Ascending aorta (tissue), 2 donors: ENCODE measurements around the gene ARHGAP24. TPM values are rescaled to one million over a fixed set of nuclear protein-coding genes. Genes with fewer than 3 reads are reported as not detected.

Source experiments
- DNase-seq, 2 donors: peaks; one replicate each; pipeline ENCODE4 v3.0.0-alpha.2; 2019; ENCODE audit warnings: low spot score in 2 of 2
- H3K27ac ChIP-seq, 2 donors: fragments of 200-600 bp; sonication (generic); one replicate each; pipeline ENCODE4 v1.5.1; 2016 to 2017; ENCODE audit warnings: mild to moderate bottlenecking in 1 of 2
- H3K27me3 ChIP-seq: fragments of 200-600 bp; sonication (generic); one replicate; pipeline ENCODE4 v1.5.1; 2017
- H3K36me3 ChIP-seq, 2 donors: fragments of 200-600 bp; sonication (generic); one replicate each; pipeline ENCODE4 v1.5.1; 2016
- H3K4me1 ChIP-seq, 2 donors: fragments of 200-600 bp; sonication (generic); one replicate each; pipeline ENCODE4 v1.5.1; 2016 to 2017; ENCODE audit warnings: mild to moderate bottlenecking in 1 of 2
- H3K4me3 ChIP-seq, 2 donors: fragments of 200-600 bp; sonication (generic); one replicate each; pipeline ENCODE4 v1.5.1; 2016 to 2017; ENCODE audit warnings: mild to moderate bottlenecking in 1 of 2
- H3K9me3 ChIP-seq, 2 donors: fragments of 200-600 bp; sonication (generic); one replicate each; pipeline ENCODE4 v1.5.1; 2016
- CTCF ChIP-seq, 3 experiments: fragments of 200-600 bp in 2 of 3; fragments of 450-650 bp in 1 of 3; sonication (generic) in 2 of 3; IDR thresholded peaks; one replicate each; pipeline ENCODE4 v1.5.1; 2016 to 2019; ENCODE audit warnings: antibody characterized with exemption in 3 of 3, mild to moderate bottlenecking in 1 of 3, moderate library complexity in 1 of 3
- intact Hi-C: fragments of 100-400 bp; cut with DNase I; formaldehyde crosslinking; loops from one replicate; pipeline ENCODE4 v1.15.1; 2023
- total RNA-seq: library from RNA; depleted of rRNA; stranded (reverse); fragments of >200 nt; gene quantifications from one replicate; pipeline ENCODE4 v1.1.0, GENCODE V29; 2016

The ARHGAP24 gene
- total RNA-seq, 1 donor from 2014 or later, result 13.9 TPM

- H3K27ac ChIP-seq, result peak overlapping the region; percentile 52 to 64
- TF ChIP-seq CTCF (IDR thresholded peaks at IDR 0.05), result no peak
- no peak overlapping the region for H3K4me3 ChIP-seq
- no peaks in the 10 kb centered on the region for H3K36me3 ChIP-seq
- intact Hi-C loops, result loop anchor here (5.0 kb wide), 2 partner anchors 49 to 239 kb away; no protein-coding TSS in a partner anchor
- no peak for DNase-seq
- no peaks in the 10 kb centered on the region for H3K27me3 ChIP-seq
- no peaks in the 10 kb centered on the region for H3K9me3 ChIP-seq
- H3K4me1 ChIP-seq, result peaks cover 0 to 36% of the 10 kb centered on the region in 2 donors
Measured at GRCh38 chr4:85793233-85793585, 318.3 kb downstream of the ARHGAP24 start.

DNA sequence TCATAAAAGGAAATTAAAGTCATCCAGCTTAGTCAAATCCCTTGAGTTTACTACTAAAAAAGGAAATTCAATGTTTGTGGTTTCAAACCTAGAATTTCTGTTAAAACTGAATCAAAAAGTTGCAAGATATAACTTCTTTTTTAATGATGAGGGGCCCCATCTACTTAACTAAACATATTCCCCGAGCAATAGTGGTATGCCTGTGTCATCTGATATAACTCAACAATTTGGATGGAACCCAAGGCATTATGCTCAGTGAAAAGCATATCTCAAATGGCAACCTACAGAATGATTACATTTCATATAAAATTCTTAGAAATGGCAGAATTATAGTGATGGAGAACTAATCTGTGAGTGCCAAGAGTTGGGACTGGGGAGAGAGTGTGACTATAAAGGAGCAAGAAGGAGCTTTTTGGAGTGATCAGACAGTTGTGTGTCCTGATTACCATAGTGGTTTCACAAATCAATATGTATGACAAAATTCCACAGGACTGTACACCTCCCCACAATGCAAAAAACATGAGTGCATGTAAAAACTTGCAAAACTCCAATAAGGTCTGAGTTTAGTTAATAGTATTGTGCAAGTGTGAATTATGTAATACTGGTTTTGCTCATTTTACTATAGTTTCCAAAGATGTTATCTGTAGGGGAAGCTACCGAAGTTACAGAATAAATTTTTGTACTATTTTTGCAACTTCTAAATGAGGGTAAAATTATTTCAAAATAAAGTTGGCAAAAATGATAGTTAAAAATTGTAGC, 323.2 kb downstream of the ARHGAP24 start:
- no peak for DNase-seq
- no peaks in the 10 kb centered on the region for H3K27me3 ChIP-seq
- intact Hi-C loops, result loop anchor here (5.0 kb wide), 2 partner anchors 36 to 69 kb away; no protein-coding TSS in a partner anchor
- no peak overlapping the region for H3K4me3 ChIP-seq
- peaks cover 0 to 4% of the 10 kb centered on the region in 2 donors for H3K9me3 ChIP-seq
- peaks cover 0 to 14% of the 10 kb centered on the region in 2 donors for H3K4me1 ChIP-seq
- no peaks in the 10 kb centered on the region for H3K36me3 ChIP-seq
- peak overlapping the region in 1 of 2 donors; percentile 66 for H3K27ac ChIP-seq
- TF ChIP-seq CTCF (IDR thresholded peaks at IDR 0.05), result no peak

DNA sequence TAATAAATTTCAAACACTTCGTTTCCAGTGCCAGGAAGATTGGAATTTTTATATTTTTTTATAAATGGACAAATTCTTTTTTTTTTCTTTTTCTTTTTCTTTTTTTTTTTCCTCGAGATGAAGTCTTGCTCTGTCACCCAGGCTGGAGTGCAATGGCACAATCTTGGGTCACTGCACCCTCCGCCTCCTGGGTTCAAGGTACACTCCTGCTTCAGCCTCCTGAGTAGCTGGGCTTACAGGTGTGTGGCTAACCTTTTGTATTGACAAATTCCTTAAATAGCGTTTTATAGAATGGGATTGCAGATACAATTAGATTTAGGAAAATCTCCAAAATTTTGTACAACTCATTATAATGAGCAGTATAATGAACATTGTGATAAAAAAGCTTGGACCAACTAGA, 328.9 kb downstream of the ARHGAP24 start:
- intact Hi-C loops, result no loop called here
- no peak for DNase-seq
- peaks cover 0 to 4% of the 10 kb centered on the region in 2 donors for H3K9me3 ChIP-seq
- TF ChIP-seq CTCF (IDR thresholded peaks at IDR 0.05), result no peak
- H3K36me3 ChIP-seq, result no peaks in the 10 kb centered on the region
- H3K4me1 ChIP-seq, result peaks cover 4 to 16% of the 10 kb centered on the region in 2 donors
- H3K27ac ChIP-seq, result peak overlapping the region in 1 of 2 donors; percentile 14
- no peaks in the 10 kb centered on the region for H3K27me3 ChIP-seq
- H3K4me3 ChIP-seq, result no peak overlapping the region

DNA sequence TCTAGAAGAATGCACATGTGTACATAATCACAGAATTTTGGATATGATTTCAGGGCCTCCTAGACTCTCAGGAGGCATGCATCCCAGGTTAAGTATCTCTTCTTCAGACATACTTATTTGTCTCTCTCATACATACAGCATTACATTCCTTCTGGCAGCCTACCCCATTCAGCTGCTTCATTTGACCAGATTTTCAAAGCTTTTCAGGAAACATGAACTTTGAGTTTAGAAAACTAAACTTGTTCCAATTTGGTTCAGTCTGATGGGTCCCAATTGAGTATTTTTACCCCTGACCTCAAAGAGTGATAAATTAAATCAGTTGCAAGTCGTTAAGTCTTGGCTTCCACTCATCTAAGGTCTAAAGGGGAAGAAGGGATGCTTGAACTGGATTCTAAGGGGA, 330.9 kb downstream of the ARHGAP24 start:
- intact Hi-C loops, result no loop called here
- H3K4me3 ChIP-seq, result no peak overlapping the region
- peak overlapping the region; percentile 42 to 49 for H3K27ac ChIP-seq
- no peaks in the 10 kb centered on the region for H3K27me3 ChIP-seq
- H3K4me1 ChIP-seq, result peaks cover 4 to 14% of the 10 kb centered on the region in 2 donors
- no peak for TF ChIP-seq CTCF (IDR thresholded peaks at IDR 0.05)
- no peak for DNase-seq
- no peaks in the 10 kb centered on the region for H3K36me3 ChIP-seq
- no peaks in the 10 kb centered on the region for H3K9me3 ChIP-seq

GRCh38 chr4:85806334-85806733, 331.4 kb downstream of the ARHGAP24 start:
- no peak overlapping the region for H3K4me3 ChIP-seq
- intact Hi-C loops, result no loop called here
- no peak for DNase-seq
- no peaks in the 10 kb centered on the region for H3K36me3 ChIP-seq
- H3K4me1 ChIP-seq, result peaks cover 4 to 14% of the 10 kb centered on the region in 2 donors
- H3K9me3 ChIP-seq, result no peaks in the 10 kb centered on the region
- no peak for TF ChIP-seq CTCF (IDR thresholded peaks at IDR 0.05)
- H3K27ac ChIP-seq, result peak overlapping the region; percentile 42 to 49
- no peaks in the 10 kb centered on the region for H3K27me3 ChIP-seq
